Measurements from ENCODE around the gene PTPRD. TPM values are rescaled to one million over a fixed set of nuclear protein-coding genes. Genes with fewer than 3 reads are reported as not detected.

Gene PTPRD
- total RNA-seq, 1 experiment from 2014 or later: 69.6 TPM

- peaks cover 8% of the 10 kb centered on the region for H3K9me3 Mint-ChIP-seq
- POLR2A ChIA-PET: no interaction called here
- DNase-seq (ENCODE audit: low spot score): no peak
- peak overlapping the region; percentile 23; the same call in 1 of the 2 replicates for H3K27ac Mint-ChIP-seq
- no peaks in the 10 kb centered on the region for H3K36me3 Mint-ChIP-seq
- TF ChIP-seq NFATC4 (CRISPR knock-in tag; IDR thresholded peaks at IDR 0.05) (no peak), RORB (CRISPR knock-in tag; IDR thresholded peaks at IDR 0.05) (no peak), ZNF532 (CRISPR knock-in tag; IDR thresholded peaks at IDR 0.05; ENCODE audit: borderline replicate concordance) (no peak), IRF1 (CRISPR knock-in tag; IDR thresholded peaks at IDR 0.05) (no peak), EMX1 (CRISPR knock-in tag; IDR thresholded peaks at IDR 0.05) (no peak), IRF2 (CRISPR knock-in tag; IDR thresholded peaks at IDR 0.05; ENCODE audit: borderline replicate concordance, low read depth) (no peak), ELF4 (CRISPR knock-in tag; IDR thresholded peaks at IDR 0.05; ENCODE audit: low read depth) (no peak), ZBTB21 (CRISPR knock-in tag; IDR thresholded peaks at IDR 0.05; ENCODE audit: borderline replicate concordance) (no peak), ZNF671 (CRISPR knock-in tag; IDR thresholded peaks at IDR 0.05) (no peak), FOXP4 (CRISPR knock-in tag; IDR thresholded peaks at IDR 0.05) (no peak), TCF7 (CRISPR knock-in tag; IDR thresholded peaks at IDR 0.05; ENCODE audit: low read depth) (no peak), NFYB (CRISPR knock-in tag; conservative IDR thresholded peaks at IDR 0.05; ENCODE audit: low read depth) (no peak), ZMAT4 (CRISPR knock-in tag; IDR thresholded peaks at IDR 0.05) (no peak), E2F1 (CRISPR knock-in tag; IDR thresholded peaks at IDR 0.05) (no peak), ZNF263 (CRISPR knock-in tag; IDR thresholded peaks at IDR 0.05; ENCODE audit: low read depth) (no peak)
- TF ChIP-seq, protein P1, sequence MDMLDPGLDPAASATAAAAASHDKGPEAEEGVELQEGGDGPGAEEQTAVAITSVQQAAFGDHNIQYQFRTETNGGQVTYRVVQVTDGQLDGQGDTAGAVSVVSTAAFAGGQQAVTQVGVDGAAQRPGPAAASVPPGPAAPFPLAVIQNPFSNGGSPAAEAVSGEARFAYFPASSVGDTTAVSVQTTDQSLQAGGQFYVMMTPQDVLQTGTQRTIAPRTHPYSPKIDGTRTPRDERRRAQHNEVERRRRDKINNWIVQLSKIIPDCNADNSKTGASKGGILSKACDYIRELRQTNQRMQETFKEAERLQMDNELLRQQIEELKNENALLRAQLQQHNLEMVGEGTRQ (CRISPR knock-in tag; IDR thresholded peaks at IDR 0.05): no peak
- H3K4me3 Mint-ChIP-seq: no peak overlapping the region
- CTCF ChIA-PET: no interaction called here
- no peak for ATAC-seq
- H3K27me3 Mint-ChIP-seq (ENCODE audit: low read depth): no peaks in the 10 kb centered on the region
- H3K4me1 Mint-ChIP-seq: peaks cover 23% of the 10 kb centered on the region
Measured at GRCh38 chr9:9538766-9539165, 1074.0 kb downstream of the PTPRD start.

- Mint-ChIP-seq H3K9me3 (peaks cover 8% of the 10 kb centered on the region), H3K27ac (no peak overlapping the region), H3K4me3 (no peak overlapping the region), H3K27me3 (ENCODE audit: low read depth) (no peaks in the 10 kb centered on the region), H3K36me3 (no peaks in the 10 kb centered on the region), H3K4me1 (peaks cover 23% of the 10 kb centered on the region)
- ChIA-PET POLR2A (no interaction called here), CTCF (no interaction called here)
- DNase-seq (ENCODE audit: low spot score) (no peak), ATAC-seq (no peak)
- TF ChIP-seq NFYB (CRISPR knock-in tag; conservative IDR thresholded peaks at IDR 0.05; ENCODE audit: low read depth): no peak
- TF ChIP-seq ZNF671 (CRISPR knock-in tag; IDR thresholded peaks at IDR 0.05): no peak
Measured at GRCh38 chr9:9538356-9538755, 1074.4 kb downstream of the PTPRD start.
